Naive thymus-derived CD4-positive, alpha-beta T cell (primary cell): Measurements from ENCODE around the gene ZBTB7C. TPM values are rescaled to one million over a fixed set of nuclear protein-coding genes. Genes with fewer than 3 reads are reported as not detected.

Experiments
- ATAC-seq: fragments of 150-1000 bp; cut with Tn5 transposase; 2 replicates; pipeline ENCODE4 v1.10.0; 2021; ENCODE audit warnings: mild to moderate bottlenecking, moderate library complexity
- CTCF ChIA-PET: fragments of 350-600 bp; sonication (Branson Sonifier 250); formaldehyde crosslinking; loops from one replicate; lab custom pipeline; 2021; ENCODE audit warnings: antibody characterized with exemption; lab: Charles Lee
- POLR2A ChIA-PET: fragments of 350-600 bp; sonication (Branson Sonifier 250); formaldehyde crosslinking; loops from one replicate; lab custom pipeline; 2021; ENCODE audit warnings: antibody characterized with exemption, inconsistent platforms; lab: Charles Lee
- DNase-seq, 9 donors: peaks; one replicate each; pipeline versions ENCODE4 v3.0.0 to v3.0.0-alpha.2; 2020 to 2022; ENCODE audit warnings: mixed read lengths in 1 of 9
- H3K27ac ChIP-seq: one replicate; pipeline ENCODE4 v1.7.0; 2013; ENCODE audit warnings: mild to moderate bottlenecking, low read depth, low read length, moderate library complexity
- H3K27me3 ChIP-seq, 2 donors: one replicate each; pipeline ENCODE4 v1.7.0; 2013; ENCODE audit warnings: low read length in 2 of 2, mild to moderate bottlenecking in 2 of 2, moderate library complexity in 2 of 2; ENCODE audit not compliant: control insufficient read depth in 2 of 2, insufficient read depth in 2 of 2
- H3K36me3 ChIP-seq, 3 experiments: 1 replicate in 2 of 3; 2 replicates in 1 of 3; pipeline ENCODE4 v1.7.0; 2013; ENCODE audit warnings: low read length in 3 of 3, mild to moderate bottlenecking in 3 of 3, moderate library complexity in 1 of 3; ENCODE audit not compliant: insufficient read depth in 3 of 3, control insufficient read depth in 2 of 3
- H3K4me1 ChIP-seq, 2 donors: one replicate each; pipeline ENCODE4 v1.7.0; 2013; ENCODE audit warnings: low read length in 2 of 2, mild to moderate bottlenecking in 2 of 2, moderate library complexity in 1 of 2; ENCODE audit not compliant: control insufficient read depth in 2 of 2, insufficient read depth in 2 of 2
- H3K4me3 ChIP-seq: 2 replicates; pipeline ENCODE4 v1.7.0; 2013; ENCODE audit warnings: mild to moderate bottlenecking, low read length
- H3K9me3 ChIP-seq, 3 experiments: 1 replicate in 2 of 3; 2 replicates in 1 of 3; pipeline ENCODE4 v1.7.0; 2013; ENCODE audit warnings: low read length in 3 of 3; ENCODE audit not compliant: control insufficient read depth in 2 of 3
- H3K27ac Mint-ChIP-seq, 9 donors: one replicate each; pipeline ENCODE4 v1.8.0; 2020 to 2022; ENCODE audit warnings: mixed read lengths in 9 of 9, mild to moderate bottlenecking in 8 of 9, moderate library complexity in 5 of 9, inconsistent platforms in 2 of 9
- H3K27me3 Mint-ChIP-seq, 5 donors: one replicate each; pipeline ENCODE4 v1.8.0; 2021 to 2022; ENCODE audit warnings: mixed read lengths in 5 of 5, mild to moderate bottlenecking in 1 of 5
- H3K36me3 Mint-ChIP-seq, 5 donors: one replicate each; pipeline ENCODE4 v1.8.0; 2020 to 2022; ENCODE audit warnings: mixed read lengths in 5 of 5, mild to moderate bottlenecking in 3 of 5, inconsistent platforms in 1 of 5
- H3K4me1 Mint-ChIP-seq, 7 donors: one replicate each; pipeline ENCODE4 v1.8.0; 2020 to 2022; ENCODE audit warnings: mixed read lengths in 7 of 7, mild to moderate bottlenecking in 3 of 7, inconsistent platforms in 1 of 7
- H3K4me3 Mint-ChIP-seq, 10 donors: one replicate each; pipeline ENCODE4 v1.8.0; 2020 to 2022; ENCODE audit warnings: mild to moderate bottlenecking in 10 of 10, mixed read lengths in 10 of 10, moderate library complexity in 6 of 10, inconsistent platforms in 2 of 10
- H3K9me3 Mint-ChIP-seq, 11 donors: one replicate each; pipeline ENCODE4 v1.8.0; 2020 to 2022; ENCODE audit warnings: mixed read lengths in 11 of 11, mild to moderate bottlenecking in 4 of 11, inconsistent platforms in 1 of 11, moderate library complexity in 1 of 11
- intact Hi-C, 2 donors: fragments of 100-400 bp; cut with micrococcal nuclease; formaldehyde crosslinking; loops; one replicate each; pipeline ENCODE4 v1.15.1; 2023
- polyA plus RNA-seq, 2 donors: library from polyadenylated mRNA; unstranded; fragments of 300-500 nt; fragmentation: Illumina TruSeq; gene quantifications; one replicate each; pipeline ENCODE4 v1.2.3, GENCODE V29; 2021
- total RNA-seq, 6 experiments: library from RNA in 5 of 6; stranded (reverse) in 5 of 6; gene quantifications; 1 replicate in 5 of 6; 2 replicates in 1 of 6; pipeline ENCODE4 v1.2.3 and lab custom pipeline; 2021 to 2026

Gene ZBTB7C
- total and polyA plus RNA-seq, 7 experiments from 2014 or later = 0.51 TPM; not detected in 6

DNA sequence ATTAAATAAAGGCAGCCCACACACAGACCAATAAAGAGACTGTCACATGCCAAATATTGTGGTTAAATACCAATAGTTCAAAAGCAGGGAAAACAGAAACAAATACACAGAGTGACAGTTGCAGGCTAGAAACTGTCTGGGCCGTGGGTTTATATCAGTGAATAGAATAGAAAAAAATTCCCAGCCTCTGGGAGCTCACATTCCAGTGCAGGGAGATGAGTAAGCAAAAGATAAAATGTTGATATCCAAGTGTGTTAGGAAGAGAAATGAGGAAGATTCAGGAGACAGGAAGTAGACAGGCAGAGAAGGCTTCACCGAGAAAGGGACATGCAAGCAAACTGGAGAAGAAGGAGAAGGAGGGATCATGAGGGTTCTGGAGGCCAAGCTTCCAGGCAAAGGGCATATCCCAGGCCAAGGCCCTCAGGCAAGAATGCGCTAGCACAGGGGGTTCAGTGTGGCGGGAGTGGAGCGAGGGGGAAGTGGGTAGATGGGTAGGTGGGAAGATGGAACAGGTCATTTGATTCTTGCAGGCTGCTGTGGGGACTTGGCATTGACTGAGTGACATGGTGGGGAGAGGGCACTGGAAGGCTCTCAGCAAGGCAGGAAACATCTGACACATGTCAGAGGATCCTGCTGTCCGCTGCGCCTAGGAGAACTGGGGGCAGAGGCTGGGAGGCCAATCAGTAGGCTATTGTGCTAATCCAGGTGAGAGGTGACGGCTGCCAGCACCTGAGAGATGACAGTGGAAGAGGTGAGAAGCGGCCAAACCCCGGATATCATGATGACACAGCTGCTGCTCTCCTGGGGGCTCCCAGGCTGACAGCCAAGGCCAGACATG lies 89.2 kb downstream of the ZBTB7C start:
- H3K36me3 Mint-ChIP-seq = no peaks in the 10 kb centered on the region
- no peak overlapping the region for H3K4me3 ChIP-seq
- ATAC-seq = no peak
- no peaks in the 10 kb centered on the region for H3K27me3 ChIP-seq
- no peaks in the 10 kb centered on the region for H3K4me1 ChIP-seq
- intact Hi-C loops = no loop called here
- H3K27me3 Mint-ChIP-seq = peaks cover 11 to 40% (median 18%) of the 10 kb centered on the region in 5 donors
- no peaks in the 10 kb centered on the region for H3K9me3 ChIP-seq
- ChIA-PET CTCF (no interaction called here), POLR2A (no interaction called here)
- no peaks in the 10 kb centered on the region for H3K9me3 Mint-ChIP-seq
- H3K27ac ChIP-seq = no peak overlapping the region
- no peak overlapping the region for H3K27ac Mint-ChIP-seq
- DNase-seq = no peak
- H3K36me3 ChIP-seq = no peaks in the 10 kb centered on the region
- H3K4me1 Mint-ChIP-seq = no peaks in the 10 kb centered on the region
- H3K4me3 Mint-ChIP-seq = no peak overlapping the region

DNA sequence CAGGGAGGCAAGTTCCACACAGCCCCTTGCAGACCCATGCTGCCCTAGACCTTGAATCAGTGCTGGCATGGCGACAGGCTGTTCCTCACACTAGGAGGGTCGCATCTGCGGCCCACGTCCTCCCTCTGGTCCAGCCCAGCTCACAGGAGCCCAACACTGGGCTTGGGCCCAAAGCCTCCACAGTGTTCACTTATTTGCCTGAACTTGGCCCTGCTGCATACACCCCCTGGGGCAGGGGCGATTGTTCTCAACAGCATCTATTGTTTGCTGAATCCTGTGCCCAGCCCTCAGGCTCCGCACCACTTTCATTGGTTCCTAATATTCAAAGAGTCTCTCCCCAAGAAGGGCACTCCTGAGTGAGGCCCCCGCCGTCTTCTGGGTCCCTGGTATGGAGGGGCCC lies 90.7 kb downstream of the ZBTB7C start:
- no peaks in the 10 kb centered on the region for H3K4me1 Mint-ChIP-seq
- DNase-seq (no peak), ATAC-seq (no peak)
- intact Hi-C loops = no loop called here
- POLR2A ChIA-PET = no interaction called here
- no peak overlapping the region for H3K4me3 ChIP-seq
- H3K9me3 ChIP-seq = no peaks in the 10 kb centered on the region
- CTCF ChIA-PET = no interaction called here
- no peaks in the 10 kb centered on the region for H3K27me3 ChIP-seq
- no peaks in the 10 kb centered on the region for H3K9me3 Mint-ChIP-seq
- no peaks in the 10 kb centered on the region for H3K4me1 ChIP-seq
- H3K27me3 Mint-ChIP-seq = peaks cover 11 to 28% (median 18%) of the 10 kb centered on the region in 5 donors
- no peaks in the 10 kb centered on the region for H3K36me3 ChIP-seq
- no peaks in the 10 kb centered on the region for H3K36me3 Mint-ChIP-seq
- H3K27ac Mint-ChIP-seq = no peak overlapping the region
- H3K4me3 Mint-ChIP-seq = no peak overlapping the region
- H3K27ac ChIP-seq = no peak overlapping the region

DNA sequence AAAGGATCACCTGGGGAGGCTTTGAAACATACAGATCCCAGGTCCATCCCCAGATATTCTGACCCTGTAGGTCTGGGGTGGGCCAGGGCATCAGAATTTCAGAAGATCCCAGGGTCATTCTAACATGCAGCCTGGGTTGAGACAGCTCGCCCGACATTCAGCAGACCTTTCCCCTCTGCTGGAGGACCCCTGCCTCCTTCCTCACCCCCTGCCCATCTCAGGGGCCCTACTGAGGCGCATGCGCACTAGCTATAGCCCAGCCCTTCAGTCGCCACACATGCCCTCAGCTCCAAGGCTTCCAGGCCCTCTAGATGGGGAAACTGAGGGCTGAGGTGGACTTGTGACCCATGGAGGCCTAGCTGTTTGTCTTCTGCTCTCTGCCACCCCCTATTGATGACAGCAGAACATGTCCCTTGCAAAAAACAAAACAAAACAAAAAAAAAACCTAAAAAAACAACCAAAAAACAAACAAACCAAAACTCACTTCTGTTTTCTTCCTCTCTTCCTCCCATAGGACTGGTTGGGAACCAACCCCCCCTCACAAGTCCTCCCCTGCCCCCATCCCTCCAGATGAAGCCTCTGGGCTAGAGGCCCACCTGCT lies 91.3 kb downstream of the ZBTB7C start:
- Mint-ChIP-seq H3K4me3 (no peak overlapping the region), H3K27ac (no peak overlapping the region), H3K9me3 (no peaks in the 10 kb centered on the region), H3K27me3 (peaks cover 11 to 28% (median 18%) of the 10 kb centered on the region in 5 donors), H3K4me1 (no peaks in the 10 kb centered on the region), H3K36me3 (no peaks in the 10 kb centered on the region)
- no peaks in the 10 kb centered on the region for H3K27me3 ChIP-seq
- H3K4me1 ChIP-seq = no peaks in the 10 kb centered on the region
- H3K9me3 ChIP-seq = no peaks in the 10 kb centered on the region
- H3K27ac ChIP-seq = no peak overlapping the region
- H3K4me3 ChIP-seq = no peak overlapping the region
- intact Hi-C loops = no loop called here
- DNase-seq (no peak), ATAC-seq (no peak)
- no peaks in the 10 kb centered on the region for H3K36me3 ChIP-seq
- POLR2A ChIA-PET = no interaction called here
- CTCF ChIA-PET = no interaction called here

DNA sequence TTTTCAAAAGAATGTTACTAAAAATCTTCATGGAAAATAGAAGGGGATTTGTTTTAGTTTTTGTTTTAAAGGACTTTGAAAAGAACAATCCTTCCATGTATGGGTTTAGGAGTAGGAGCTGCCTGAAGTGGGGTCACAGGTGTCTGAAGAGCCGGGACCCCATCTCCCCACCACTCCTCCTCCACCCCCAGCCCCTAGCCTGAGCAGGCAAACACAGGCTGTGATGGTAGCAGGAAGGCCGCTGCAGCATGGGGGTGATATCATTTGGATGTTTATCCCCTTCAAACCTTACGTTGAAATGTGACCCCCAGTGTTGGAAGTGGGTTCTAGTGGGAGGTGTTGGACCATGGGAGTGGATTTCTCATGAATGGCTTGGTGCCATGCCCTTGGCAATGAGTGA lies 93.0 kb downstream of the ZBTB7C start:
- intact Hi-C loops = no loop called here
- no peak overlapping the region for H3K27ac Mint-ChIP-seq
- Histone ChIP-seq H3K4me3 (no peak overlapping the region), H3K9me3 (no peaks in the 10 kb centered on the region), H3K36me3 (no peaks in the 10 kb centered on the region), H3K27ac (no peak overlapping the region), H3K4me1 (no peaks in the 10 kb centered on the region), H3K27me3 (no peaks in the 10 kb centered on the region)
- no peak overlapping the region for H3K4me3 Mint-ChIP-seq
- H3K4me1 Mint-ChIP-seq = no peaks in the 10 kb centered on the region
- ChIA-PET POLR2A (interaction anchor here (0.6 kb wide), 1 partner anchor 1405 kb away, joined by 3 read pairs; no protein-coding TSS in a partner anchor), CTCF (no interaction called here)
- H3K9me3 Mint-ChIP-seq = no peaks in the 10 kb centered on the region
- no peak for DNase-seq
- peaks cover 11 to 29% (median 18%) of the 10 kb centered on the region in 5 donors for H3K27me3 Mint-ChIP-seq
- ATAC-seq = no peak
- H3K36me3 Mint-ChIP-seq = no peaks in the 10 kb centered on the region

DNA sequence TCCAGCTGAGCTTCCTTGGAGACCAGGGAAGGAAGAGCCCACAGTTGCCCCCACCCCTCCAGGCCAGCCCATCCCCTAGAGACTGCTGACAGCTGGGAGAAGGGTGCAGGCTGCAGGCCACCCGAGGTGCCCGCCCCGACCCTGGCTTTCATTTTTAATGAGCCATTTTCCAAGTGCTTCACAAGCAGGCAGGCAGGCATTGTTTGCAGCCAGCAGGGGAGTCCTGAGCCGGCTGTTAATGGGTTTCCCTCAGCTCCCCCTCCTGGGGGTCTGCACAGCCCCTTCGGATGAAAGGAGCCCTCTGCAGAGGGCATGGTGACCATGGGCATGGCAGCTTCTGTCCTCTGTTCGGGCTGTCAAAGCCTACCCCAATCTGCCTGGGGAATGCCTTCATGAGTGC lies 94.5 kb downstream of the ZBTB7C start:
- no peaks in the 10 kb centered on the region for H3K27me3 ChIP-seq
- H3K4me1 Mint-ChIP-seq = no peaks in the 10 kb centered on the region
- no peak overlapping the region for H3K27ac ChIP-seq
- no peaks in the 10 kb centered on the region for H3K4me1 ChIP-seq
- peaks cover 6 to 22% (median 14%) of the 10 kb centered on the region in 5 donors for H3K27me3 Mint-ChIP-seq
- ChIA-PET CTCF (interaction anchor here (0.5 kb wide), 1 partner anchor 131 kb away, joined by 3 read pairs; no protein-coding TSS in a partner anchor), POLR2A (no interaction called here)
- no peaks in the 10 kb centered on the region for H3K36me3 ChIP-seq
- DNase-seq (no peak), ATAC-seq (no peak)
- H3K4me3 ChIP-seq = no peak overlapping the region
- no peaks in the 10 kb centered on the region for H3K9me3 Mint-ChIP-seq
- no peak overlapping the region for H3K27ac Mint-ChIP-seq
- H3K4me3 Mint-ChIP-seq = no peak overlapping the region
- H3K36me3 Mint-ChIP-seq = no peaks in the 10 kb centered on the region
- intact Hi-C loops = no loop called here
- no peaks in the 10 kb centered on the region for H3K9me3 ChIP-seq

DNA sequence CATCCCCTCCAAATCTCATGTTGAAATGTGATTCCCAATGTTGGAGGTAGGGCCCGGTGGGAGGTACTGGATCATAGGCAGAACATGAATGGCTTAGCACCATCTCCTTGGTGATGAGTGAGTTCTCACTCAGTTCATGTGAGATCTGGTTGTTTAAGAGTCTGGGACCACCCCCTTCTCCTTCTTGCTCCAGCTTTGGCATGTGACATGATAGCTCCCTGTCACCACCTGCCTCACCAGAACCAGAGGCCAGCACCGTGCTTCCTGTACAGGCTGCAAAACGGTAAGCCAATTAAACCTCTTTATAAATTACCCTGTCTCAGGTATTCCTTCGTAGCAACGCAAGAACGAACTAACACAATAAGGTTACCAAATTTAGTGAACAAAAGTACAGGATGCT lies 95.4 kb downstream of the ZBTB7C start:
- ChIA-PET CTCF (no interaction called here), POLR2A (no interaction called here)
- intact Hi-C loops = no loop called here
- no peaks in the 10 kb centered on the region for H3K27me3 ChIP-seq
- H3K4me1 ChIP-seq = no peaks in the 10 kb centered on the region
- Mint-ChIP-seq H3K4me1 (no peaks in the 10 kb centered on the region), H3K9me3 (no peaks in the 10 kb centered on the region), H3K4me3 (no peak overlapping the region), H3K27ac (no peak overlapping the region), H3K27me3 (peaks cover 5 to 22% (median 9%) of the 10 kb centered on the region in 5 donors), H3K36me3 (no peaks in the 10 kb centered on the region)
- DNase-seq (no peak), ATAC-seq (no peak)
- no peaks in the 10 kb centered on the region for H3K36me3 ChIP-seq
- H3K4me3 ChIP-seq = no peak overlapping the region
- H3K9me3 ChIP-seq = no peaks in the 10 kb centered on the region
- H3K27ac ChIP-seq = no peak overlapping the region

DNA sequence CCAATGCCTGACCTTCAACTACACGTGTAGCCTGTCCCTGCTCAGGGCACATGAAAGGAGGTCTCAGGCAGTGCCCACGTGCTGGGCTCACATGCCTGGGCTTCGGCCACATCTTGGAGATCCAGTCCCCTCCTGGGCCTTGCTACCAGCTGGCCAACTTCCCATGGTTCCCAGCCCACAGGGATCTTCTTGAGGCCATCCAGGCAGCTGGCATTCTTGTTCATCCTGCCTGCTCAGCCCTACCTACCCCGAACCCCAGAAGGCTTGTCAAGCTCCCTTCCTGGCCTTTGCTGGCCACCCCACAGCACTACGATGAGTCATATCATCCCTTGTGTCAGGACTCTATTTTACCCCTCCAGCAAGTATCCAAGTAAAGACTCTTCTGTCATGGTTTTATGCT lies 97.1 kb downstream of the ZBTB7C start:
- CTCF ChIA-PET = no interaction called here
- peaks cover 5 to 22% (median 7%) of the 10 kb centered on the region in 5 donors for H3K27me3 Mint-ChIP-seq
- no peak overlapping the region for H3K4me3 Mint-ChIP-seq
- Histone ChIP-seq H3K27me3 (no peaks in the 10 kb centered on the region), H3K4me1 (no peaks in the 10 kb centered on the region), H3K4me3 (no peak overlapping the region), H3K9me3 (no peaks in the 10 kb centered on the region), H3K27ac (no peak overlapping the region), H3K36me3 (no peaks in the 10 kb centered on the region)
- POLR2A ChIA-PET = no interaction called here
- ATAC-seq = no peak
- no peak overlapping the region for H3K27ac Mint-ChIP-seq
- DNase-seq = no peak
- no peaks in the 10 kb centered on the region for H3K4me1 Mint-ChIP-seq
- H3K36me3 Mint-ChIP-seq = no peaks in the 10 kb centered on the region
- intact Hi-C loops = no loop called here
- H3K9me3 Mint-ChIP-seq = no peaks in the 10 kb centered on the region
